ENCODE results near the gene NODAL.

The NODAL gene

GRCh38 chr10:70465278-70465677 lies 23.8 kb upstream of the NODAL start:
- no peak for TF ChIP-seq ZFP30 (CRISPR knock-in tag; IDR thresholded peaks at IDR 0.05)
- TF ChIP-seq ZC3H10 (CRISPR knock-in tag; IDR thresholded peaks at IDR 0.05) = no peak
- no peak for TF ChIP-seq ZNF70 (CRISPR knock-in tag; IDR thresholded peaks at IDR 0.05)
- TF ChIP-seq GLIS3 (CRISPR knock-in tag; IDR thresholded peaks at IDR 0.05) = no peak
- no peak for TF ChIP-seq POU6F1 (CRISPR knock-in tag; IDR thresholded peaks at IDR 0.05; ENCODE audit: borderline replicate concordance, low read depth)
- TF ChIP-seq OSR1 (CRISPR knock-in tag; IDR thresholded peaks at IDR 0.05) = no peak
- TF ChIP-seq CREB5 (CRISPR knock-in tag; IDR thresholded peaks at IDR 0.05; ENCODE audit: low read depth) = no peak
- no peak for TF ChIP-seq PATZ1 (CRISPR knock-in tag; IDR thresholded peaks at IDR 0.05; ENCODE audit: borderline replicate concordance)
- TF ChIP-seq TOX (CRISPR knock-in tag; IDR thresholded peaks at IDR 0.05; ENCODE audit: borderline replicate concordance) = no peak
- no peak for TF ChIP-seq ZFP3 (CRISPR knock-in tag; IDR thresholded peaks at IDR 0.05)
- no peak for TF ChIP-seq CSRNP3 (CRISPR knock-in tag; IDR thresholded peaks at IDR 0.05)
- no peak for TF ChIP-seq BACH2 (CRISPR knock-in tag; IDR thresholded peaks at IDR 0.05; ENCODE audit: borderline replicate concordance)
- TF ChIP-seq ESRRG (CRISPR knock-in tag; IDR thresholded peaks at IDR 0.05) = no peak
- TF ChIP-seq ISL1 (CRISPR knock-in tag; IDR thresholded peaks at IDR 0.05) = no peak
- TF ChIP-seq CSDC2 (CRISPR knock-in tag; IDR thresholded peaks at IDR 0.05) = no peak
- no peak for TF ChIP-seq RARB (CRISPR knock-in tag; IDR thresholded peaks at IDR 0.05)
- TF ChIP-seq TCF4 (CRISPR knock-in tag; IDR thresholded peaks at IDR 0.05; ENCODE audit: borderline replicate concordance) = no peak
- no peak for TF ChIP-seq PPARA (CRISPR knock-in tag; IDR thresholded peaks at IDR 0.05; ENCODE audit: borderline replicate concordance)
- no peak for ATAC-seq

GRCh38 chr10:70462349-70462984 lies 21.0 kb upstream of the NODAL start:
- TF ChIP-seq TOX (CRISPR knock-in tag; IDR thresholded peaks at IDR 0.05; ENCODE audit: borderline replicate concordance) (no peak), POU6F1 (CRISPR knock-in tag; IDR thresholded peaks at IDR 0.05; ENCODE audit: borderline replicate concordance, low read depth) (no peak), CSDC2 (CRISPR knock-in tag; IDR thresholded peaks at IDR 0.05) (no peak), GLIS3 (CRISPR knock-in tag; IDR thresholded peaks at IDR 0.05) (no peak), BACH2 (CRISPR knock-in tag; IDR thresholded peaks at IDR 0.05; ENCODE audit: borderline replicate concordance) (no peak), ZNF8 (CRISPR knock-in tag; IDR thresholded peaks at IDR 0.05) (no peak), TCF4 (CRISPR knock-in tag; IDR thresholded peaks at IDR 0.05; ENCODE audit: borderline replicate concordance) (no peak), OSR1 (CRISPR knock-in tag; IDR thresholded peaks at IDR 0.05) (no peak), ARNTL (CRISPR knock-in tag; IDR thresholded peaks at IDR 0.05; ENCODE audit: borderline replicate concordance, low read depth) (no peak), ZNF70 (CRISPR knock-in tag; IDR thresholded peaks at IDR 0.05) (no peak), RARB (CRISPR knock-in tag; IDR thresholded peaks at IDR 0.05) (no peak), ZNF565 (CRISPR knock-in tag; conservative IDR thresholded peaks at IDR 0.05; ENCODE audit: low read depth) (no peak)
- no peak; the same call in 2 of the 3 replicates for ATAC-seq

All from SK-N-SH treated with all-trans-retinoic acid at 6 μM for 48 hours (cell line).